GM19372 (cell line): ENCODE measurements around the gene RNF157.

Source experiments
- ATAC-seq: cut with Tn5 transposase; IDR thresholded peaks from one replicate; pipeline ENCODE4 v1.9.1; 2021; ENCODE audit warnings: mild to moderate bottlenecking, low read depth, moderate library complexity; ENCODE audit not compliant: unreplicated experiment

The RNF157 gene

DNA sequence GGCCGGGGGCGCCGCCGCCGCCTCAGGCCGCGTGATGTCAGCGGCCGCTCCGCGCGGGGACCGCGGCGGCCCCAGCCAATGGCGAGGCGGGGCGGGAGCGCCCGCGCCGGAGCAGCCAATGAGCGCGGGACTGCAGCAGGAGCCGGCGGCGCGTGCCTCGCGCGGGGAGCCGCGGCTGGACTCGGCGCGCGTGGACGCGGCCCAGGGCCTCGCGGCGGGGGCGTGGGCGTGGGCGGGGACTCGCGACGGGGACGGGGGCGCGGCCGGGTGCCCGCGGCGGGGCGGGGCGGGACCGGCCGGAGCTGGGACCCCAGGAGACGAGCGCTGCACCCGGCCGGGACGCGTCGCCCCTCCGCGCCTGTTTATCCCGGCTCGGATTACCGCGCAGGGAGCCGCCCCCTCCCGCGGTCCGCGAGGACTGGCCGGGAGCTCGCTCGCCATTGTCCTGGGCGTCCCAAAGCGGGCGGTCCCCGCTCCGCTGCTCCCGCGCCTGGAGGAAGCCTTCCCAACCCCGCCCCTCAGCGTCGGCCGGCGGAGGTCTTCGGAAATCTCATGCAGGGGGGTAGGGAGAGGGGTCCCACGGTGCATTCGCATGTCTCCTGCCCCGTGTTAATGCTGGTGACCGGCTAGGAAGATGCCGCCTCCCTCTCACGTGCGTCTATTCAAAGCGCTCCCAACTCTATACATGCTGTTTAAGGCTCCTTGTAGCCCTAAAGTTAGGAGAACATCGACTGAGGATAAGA, at the start of gene RNF157:
Gene RNF157 (minus strand): TSS at position 33 of the 743 bp plus-strand sequence. CDS start 253 bp downstream, outside the sequence.
- peak; percentile 73 for ATAC-seq

DNA sequence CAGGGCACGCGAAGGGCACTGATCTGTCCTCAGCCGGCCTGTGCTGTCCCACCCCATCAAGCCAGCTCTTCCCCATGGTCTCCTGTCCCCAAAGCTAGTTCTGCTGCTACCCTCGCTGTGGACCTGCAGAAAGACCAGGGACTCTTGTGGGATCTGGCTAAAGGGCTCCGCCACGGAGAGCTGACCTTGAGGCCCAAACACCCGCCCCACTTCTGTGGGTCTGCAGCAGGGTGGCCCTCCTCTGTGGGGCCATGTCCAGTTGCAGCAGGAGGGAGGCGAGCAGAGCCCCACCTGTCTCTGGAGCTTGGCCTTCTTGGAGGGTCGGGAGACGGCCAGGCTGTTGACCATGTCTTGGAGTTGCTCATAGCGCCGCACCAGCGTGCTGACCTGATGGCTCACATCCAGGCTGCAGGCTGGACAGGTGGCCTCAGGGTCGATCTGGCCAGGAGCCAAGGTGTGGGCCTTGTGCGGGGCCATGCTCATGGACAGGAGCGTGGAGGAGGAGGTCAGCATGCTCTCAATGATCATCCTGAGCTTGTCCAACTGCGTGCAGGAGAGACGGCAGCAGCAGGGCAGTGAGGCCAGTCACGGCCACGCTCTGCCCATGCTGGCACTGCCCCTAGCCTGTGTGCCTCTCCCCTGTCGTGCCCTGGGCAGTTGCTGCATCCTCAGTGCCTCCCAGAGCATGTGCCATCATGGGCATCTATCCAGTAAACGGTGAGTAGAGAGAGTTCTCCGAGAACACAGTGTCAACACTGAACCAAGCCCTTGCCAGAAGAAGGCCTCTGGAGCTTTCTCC, 41.5 kb upstream of the RNF157 start:
- no peak for ATAC-seq

DNA sequence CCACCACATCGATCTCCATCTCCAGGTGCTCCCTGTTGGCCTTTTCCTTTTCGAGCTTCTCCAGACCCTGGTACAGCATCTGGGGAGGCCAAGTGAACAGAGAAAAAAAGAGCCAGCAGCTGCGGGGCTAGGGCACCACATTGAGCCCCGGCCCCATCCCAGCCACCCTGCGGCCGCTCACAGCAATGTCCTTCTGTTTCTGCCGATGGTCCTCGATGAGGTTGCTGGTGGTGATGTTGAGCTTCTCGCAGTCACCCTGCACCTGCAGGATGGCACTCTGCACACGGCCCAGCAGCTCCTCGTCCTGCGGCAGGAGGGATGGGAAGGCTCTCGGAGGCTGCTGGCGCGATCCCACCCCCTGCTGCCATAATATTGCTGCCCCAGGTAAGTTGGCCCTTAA, 40.4 kb upstream of the RNF157 start:
- ATAC-seq: no peak

DNA sequence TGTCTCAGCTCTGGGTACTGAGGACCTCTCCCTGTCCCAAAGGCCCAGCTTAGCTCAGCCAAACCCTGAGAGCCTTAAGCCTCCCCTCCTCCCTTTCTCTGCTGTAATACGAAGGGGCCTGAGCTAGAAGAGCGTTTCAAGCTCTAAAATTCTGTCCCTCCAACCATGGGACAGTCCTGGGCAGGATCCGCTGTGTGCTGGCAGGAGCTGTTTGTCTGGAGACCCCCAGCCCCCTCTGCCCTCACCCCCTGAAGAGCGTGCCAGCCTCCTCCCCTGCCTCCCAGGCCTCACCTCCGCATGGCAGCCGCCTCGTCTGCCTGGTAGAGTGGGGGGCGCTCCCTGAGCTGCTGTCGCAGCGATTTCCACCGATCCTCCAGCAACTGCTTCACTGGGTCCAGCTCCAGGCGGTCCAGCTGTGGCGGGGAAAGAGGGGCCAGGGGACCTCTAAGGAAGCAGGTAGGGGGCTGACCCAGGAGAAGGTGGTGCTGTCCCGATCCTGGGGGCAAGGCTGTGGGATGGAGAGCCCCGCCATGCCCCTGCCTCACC, 39.5 kb upstream of the RNF157 start:
- no peak for ATAC-seq

DNA sequence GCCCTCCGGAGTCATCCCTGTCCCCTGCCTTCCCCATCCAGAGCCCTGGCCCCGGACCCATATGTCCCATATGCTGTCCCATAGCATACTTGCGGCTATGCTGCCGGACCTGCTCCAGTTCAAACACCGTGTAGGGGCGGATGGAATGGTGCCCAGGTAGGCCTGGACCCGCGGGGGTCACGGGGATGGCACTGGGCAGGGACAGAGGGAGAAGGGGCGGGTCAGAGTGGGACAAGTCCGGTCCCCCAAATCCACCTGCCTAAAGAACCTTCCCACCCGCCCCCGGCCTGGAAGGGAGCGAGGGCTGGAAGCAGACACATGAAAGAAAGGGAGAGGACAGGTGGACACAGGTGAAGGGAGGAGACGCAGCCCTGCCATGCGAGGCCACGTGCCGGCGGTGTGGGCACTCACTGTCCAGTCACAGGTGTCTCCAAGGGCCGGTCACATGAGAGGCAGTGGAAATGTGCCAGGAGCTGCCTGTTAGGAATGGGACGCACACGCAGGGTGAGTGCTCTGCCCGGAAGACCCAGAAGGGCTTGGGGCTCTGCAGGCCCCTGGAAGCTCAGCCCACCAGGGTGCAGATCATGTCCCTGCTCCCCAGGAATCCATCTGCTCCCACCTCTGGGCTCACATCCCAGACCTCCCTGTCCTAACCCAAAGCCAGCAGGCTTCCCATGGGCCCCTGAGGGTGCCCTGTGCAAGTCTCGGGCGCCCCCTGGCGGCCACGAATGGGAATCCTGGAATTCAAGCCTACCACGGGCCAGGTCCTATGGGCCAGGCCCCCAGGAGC, 38.9 kb upstream of the RNF157 start:
- ATAC-seq: no peak

DNA sequence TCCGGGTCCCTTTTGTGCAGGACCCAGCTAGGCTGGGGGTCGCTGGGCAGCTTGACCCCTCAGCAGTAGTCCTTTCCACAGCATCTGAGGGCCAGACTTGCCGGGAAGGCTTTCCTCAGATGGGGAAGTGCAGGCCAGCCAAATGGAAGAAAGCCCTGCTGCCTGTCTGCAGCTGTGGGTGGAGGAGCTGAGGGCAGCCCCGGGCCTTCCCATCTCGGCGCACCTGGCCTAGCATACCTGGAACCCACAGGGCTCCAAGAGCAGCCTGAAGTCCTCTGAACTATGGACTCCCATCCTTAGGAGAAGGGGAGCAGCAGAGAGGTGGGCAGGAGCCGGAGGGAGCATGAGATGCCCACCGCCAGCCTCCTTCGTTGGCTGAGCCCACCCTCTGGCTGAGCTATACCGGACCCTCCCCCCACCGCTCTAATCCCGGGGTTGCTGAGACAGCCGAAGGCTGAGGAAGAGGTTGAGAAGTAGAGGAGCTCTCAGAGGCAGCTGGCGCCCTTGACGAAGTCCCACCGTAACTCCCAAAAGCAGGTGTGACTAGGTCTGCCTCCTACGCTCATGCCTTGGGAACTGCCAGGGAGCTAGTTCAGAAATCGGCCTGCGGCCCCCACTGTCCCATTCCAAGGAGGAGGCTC, 38.1 kb upstream of the RNF157 start:
- ATAC-seq: no peak

DNA sequence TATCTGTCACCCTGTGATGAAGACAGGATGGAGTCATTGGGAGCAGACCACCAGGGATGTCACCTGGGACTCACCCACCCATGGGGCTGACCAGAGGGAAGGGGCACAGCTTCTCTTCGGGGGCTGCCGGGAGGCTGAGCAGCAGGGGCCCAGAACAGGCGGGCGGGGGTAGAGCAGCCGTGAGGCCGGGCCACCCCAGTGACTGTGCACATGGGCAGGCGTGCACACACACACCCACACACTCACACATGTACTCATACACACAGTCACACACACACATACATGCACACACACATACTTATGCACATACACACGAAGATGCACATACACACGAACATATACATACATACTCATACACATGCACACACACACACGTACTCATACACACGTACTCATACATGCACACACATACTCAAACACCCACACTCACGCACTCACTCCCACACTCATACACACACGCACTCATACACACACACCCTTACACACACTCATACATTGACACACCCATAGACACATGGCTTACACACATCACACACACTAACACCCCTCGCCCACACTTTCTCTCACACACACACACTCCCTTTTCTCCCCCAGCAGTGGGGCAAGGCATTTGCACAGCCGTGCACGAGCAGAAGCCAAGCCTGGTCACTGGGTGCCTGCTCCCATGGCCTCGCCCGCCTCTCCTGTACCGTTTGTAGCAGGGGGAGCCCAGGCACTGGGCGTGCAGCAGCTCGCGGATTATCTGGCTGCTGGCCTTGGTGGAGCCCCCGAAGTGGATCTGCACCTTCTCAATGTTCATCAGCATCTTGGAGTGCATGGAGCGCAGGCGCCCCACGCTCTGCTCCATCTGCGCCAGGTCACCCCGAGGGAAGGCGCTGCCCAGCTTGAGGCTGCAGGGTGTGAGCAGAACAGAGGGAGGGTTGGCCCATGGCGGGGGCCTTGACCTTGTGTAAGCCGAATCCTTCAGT, 37.3 kb upstream of the RNF157 start:
- no peak for ATAC-seq

DNA sequence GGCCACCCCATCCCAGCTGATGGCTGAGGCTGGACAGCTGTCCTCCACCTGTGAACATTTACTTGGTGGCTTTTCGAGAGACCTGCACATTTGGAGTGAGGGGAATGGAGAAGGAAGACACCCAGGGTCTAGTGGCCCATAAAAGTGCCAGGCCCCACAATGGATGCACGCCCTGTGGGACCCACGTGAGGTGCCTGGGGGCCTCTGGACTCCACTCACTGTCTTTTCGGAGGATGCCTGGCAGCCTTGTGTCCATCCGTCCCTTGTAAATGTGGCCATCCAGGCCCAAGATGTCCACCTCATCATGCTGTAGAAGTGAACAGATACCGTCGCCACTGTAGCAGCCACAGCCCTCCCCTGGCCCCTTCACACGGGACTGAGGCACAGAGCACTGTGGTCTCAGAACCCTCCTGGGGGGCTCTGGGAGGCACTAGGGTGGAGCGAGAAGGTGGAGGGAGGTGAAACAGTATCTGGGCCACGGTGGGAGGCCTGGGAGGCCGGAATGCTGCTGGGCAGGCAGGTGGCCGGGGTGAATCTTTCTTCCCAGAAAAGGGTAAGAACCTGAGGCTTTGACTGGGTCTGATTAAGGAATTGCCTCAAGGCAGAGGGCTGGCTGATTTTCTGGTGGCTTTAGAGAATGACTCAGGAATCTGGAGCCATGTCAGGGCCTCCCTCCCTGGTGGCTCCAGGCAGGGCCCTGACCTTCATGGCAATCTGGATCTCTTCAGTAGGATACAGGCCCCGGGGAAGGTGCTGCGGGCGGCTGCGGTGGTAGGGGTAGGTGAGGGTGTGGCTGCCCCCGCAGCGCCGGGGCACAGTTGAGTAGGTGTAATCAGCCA, 36.4 kb upstream of the RNF157 start:
- ATAC-seq: no peak

DNA sequence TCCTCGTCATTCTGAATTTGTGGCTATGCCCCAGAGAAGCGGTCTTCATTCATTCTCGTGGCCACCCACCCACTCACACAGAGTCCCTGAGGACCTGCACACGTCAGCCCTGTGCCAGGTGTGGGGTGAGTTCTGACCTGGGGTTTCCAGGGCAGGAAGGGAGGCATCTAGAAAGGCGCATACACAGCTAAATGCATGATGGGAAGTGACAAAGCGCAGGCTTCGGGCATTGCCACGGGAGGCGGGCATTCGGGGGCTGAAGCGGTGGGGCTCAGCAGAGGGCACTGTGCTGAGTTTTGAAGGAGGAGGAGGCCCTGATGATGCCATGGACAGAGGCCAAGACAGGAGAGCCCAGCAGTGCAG, 35.8 kb upstream of the RNF157 start:
- no peak for ATAC-seq

DNA sequence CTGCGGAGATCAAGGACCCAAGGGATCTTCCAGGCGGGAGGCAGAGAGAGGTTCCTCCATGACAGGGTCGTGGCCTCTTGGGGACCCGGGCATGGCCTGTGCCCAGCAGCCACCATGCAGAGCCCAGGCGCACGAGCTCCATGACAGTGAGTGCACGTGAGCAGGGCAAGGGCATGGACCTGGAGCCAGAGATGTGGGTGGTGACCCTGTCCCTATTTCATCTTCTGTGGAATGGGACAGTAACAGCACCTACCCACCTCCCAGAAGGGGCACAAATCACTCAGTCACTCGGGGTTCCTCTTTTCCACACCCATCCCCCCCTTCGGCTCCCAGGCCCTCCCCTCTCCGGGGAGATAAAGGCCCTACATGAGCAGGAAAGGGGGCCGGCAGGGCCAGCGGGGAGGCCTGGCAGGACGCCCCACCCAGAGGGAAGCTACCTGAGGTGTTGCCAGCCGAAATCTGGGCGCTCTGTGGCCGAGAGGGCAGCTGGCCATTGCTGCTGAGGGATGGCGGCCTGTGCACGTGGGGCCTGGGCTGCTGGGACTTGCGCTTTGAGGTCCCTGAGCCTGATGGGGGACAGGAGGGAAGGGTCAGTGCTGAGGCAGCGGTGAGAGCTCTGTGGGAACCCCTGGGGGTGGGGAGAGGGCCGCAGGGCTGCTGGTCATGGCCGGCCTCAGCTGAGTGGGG, 35.2 kb upstream of the RNF157 start:
- ATAC-seq: no peak

DNA sequence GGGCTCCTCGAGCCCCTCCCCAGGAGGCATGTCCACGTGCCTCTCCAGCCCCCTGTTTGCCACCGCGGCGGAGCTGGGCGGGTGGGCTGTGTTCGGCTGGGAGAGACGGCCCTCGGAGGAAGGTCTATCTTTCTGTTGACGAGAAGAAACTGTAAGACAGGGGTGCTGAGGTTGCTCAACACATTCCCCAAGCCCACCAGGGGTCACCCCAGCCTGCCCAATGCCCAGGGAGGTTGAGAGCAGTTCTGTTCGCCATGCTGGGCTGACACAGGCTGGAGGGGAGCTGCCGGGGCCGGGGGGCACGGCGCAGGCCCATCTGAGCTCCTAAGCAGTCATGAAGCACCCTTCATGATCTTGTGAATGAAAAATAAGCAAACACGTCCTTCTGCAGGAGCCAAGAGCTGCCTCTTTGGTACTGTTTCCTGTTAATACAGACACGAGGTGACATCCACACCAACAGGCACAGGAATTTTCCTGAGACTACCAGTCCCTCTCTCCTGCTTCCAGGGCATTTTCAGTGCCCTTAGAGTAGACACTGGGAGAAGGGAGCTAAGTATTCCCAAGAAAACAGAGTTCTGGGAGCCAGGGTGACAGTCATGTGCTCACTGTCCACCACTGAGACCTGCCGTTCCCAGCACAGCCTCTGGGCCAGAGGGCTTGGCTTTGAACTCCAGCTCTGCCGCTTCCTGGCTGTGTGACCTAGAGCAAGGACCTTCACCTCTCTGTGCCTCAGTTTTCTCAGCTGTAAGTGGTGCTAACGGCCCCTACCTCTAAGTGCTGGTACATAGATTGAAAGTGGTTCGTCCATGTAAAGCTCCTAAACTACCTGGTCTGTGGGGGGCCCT, 34.0 kb upstream of the RNF157 start:
- ATAC-seq: no peak

DNA sequence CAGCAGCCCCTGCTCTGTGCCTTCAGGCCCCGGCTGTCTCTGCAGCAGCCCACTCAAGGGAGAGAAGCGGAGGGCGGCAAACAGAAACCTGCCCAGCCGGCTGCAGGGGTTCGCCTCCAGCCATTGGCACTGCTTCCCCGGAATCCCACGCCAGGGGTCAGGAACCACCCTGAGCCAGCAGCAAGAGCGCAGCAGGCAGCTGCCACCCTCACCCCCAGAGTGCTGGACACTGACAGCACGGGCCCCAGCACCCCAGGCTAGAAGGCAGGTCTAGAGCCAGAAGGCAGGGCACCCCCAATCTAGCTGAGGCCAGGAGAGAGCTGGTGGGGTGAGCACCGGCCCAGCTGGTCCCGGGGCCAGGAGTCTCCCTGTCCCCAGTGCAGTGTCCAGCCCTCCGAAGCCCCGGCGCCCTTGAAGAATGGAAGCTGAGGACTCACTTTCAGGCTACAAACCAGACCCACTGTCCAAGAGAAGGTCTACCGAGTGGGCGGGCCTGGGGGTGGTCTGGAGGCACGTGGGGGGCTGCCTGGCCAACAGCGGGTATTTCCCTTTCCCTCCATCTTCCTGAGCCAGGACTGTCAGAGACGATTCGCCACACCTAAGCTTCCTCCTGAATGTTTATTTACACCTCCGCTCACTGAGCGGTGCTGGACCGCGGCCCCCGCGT, 33.3 kb upstream of the RNF157 start:
- no peak for ATAC-seq

DNA sequence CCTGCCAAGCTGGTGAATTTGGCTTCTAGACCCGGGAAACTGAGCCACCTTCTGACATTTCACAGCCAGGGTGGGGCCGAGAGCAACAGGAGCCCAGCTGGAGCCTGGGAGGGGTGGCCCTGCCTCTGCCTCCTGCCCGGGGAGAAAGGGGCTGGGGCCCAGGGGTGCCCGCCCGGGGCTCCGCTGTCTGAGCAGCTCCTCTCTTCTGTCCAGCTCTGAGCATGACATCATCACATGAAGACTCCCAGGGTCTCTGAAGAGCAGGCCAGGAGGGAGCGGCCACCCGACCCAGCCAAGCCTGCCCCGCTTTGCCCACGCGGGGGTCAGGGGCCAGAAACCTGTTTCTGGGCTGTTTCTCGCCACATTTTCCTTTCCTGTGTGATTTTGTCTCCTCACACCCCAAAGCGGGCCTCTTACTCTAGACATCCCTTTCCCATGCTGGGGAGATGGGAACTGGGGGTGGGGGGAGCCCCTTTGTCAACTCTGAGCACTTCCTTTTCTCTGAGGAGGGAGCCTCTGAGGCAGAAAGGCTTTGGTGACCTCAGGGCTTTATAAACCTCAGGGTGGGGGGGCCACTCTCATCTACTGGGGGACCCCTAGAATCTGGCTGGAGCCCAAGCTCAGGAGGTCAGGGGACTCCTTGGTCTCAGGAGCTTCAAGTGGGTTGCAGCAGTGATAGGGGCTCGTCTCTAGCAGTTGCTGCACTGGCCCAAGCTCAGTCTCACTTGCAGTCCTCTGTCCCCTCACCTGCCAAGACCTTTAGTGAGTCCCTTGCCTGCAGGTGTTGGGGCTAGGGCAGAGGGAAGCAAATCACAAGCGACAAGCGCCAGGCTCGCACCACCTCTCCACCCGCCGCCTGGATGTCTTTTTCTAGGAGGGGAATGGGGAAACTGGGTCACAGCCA, 32.5 kb upstream of the RNF157 start:
- ATAC-seq: peak; percentile 16

DNA sequence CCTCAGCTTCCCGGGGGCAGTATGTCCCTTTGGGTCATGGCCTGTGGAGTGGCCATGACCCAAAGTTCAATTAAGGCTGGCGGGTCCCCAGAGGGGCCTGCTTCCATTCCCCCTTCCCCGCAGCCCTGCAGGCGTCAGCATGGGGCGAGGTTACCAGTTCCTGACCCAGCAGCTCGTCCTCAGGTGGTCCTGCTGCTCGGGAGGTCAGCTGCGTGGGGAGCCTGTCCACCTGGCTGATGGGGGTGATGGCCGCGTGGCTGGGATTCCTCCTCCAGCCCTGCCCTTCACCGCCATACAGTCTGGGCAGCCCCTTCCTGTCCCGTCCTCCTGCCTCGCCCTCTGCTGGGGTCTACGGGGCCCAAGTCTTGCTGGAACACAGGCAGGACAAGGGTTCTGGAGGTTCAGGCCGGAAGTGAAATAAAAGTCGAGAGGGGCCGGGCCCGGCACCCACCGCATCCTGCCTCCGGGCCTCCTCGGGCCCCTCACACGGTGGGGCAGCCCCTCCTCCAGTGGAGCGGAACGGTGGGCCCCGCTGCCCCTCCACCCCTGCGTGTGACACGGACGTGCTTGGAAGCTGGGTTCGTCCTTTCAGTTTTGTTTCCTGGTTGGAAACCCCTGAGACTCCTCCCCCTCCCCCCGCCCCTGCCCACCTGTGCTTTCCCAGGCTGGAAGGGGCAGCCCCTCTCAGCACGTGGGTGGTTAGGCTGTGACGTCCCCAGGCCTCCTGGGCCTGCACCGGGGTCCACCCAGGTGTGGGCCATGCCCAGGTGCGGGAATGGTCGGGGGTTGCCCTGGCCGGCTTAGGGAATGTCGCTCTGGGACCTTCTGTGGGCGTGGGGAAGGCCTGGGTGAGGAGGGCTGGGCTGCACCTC, 31.6 kb upstream of the RNF157 start:
- peak; percentile 53 for ATAC-seq
